T-helper 2 cell treated with Interferon-gamma antibody and Interleukin-4, amounts not matched to agents 5 μg/mL and 100 μg/mL, for 36 hours (primary cell): ENCODE results near the gene ADCY5.

Source experiments
- DNase-seq: peaks from one replicate; pipeline ENCODE4 v3.0.0; 2021; ENCODE audit warnings: low spot score
- H3K27ac Mint-ChIP-seq: one replicate; pipeline ENCODE4 v1.8.0; 2021; ENCODE audit warnings: mild to moderate bottlenecking, mixed read lengths
- H3K27me3 Mint-ChIP-seq: one replicate; pipeline ENCODE4 v1.8.0; 2021; ENCODE audit warnings: low read depth, mixed read lengths
- H3K36me3 Mint-ChIP-seq: one replicate; pipeline ENCODE4 v1.8.0; 2021; ENCODE audit warnings: low read depth, mixed read lengths
- H3K4me1 Mint-ChIP-seq: one replicate; pipeline ENCODE4 v1.8.0; 2021; ENCODE audit warnings: low read depth, mixed read lengths
- H3K4me3 Mint-ChIP-seq: one replicate; pipeline ENCODE4 v1.8.0; 2022; ENCODE audit warnings: mild to moderate bottlenecking, moderate library complexity, mixed read lengths
- H3K9me3 Mint-ChIP-seq: one replicate; pipeline ENCODE4 v1.8.0; 2021; ENCODE audit warnings: mixed read lengths

ADCY5 gene

GRCh38 chr3:123292321-123293310, 156.3 kb downstream of the ADCY5 start:
- no peak for DNase-seq
- H3K27ac Mint-ChIP-seq = no peak overlapping the region
- no peaks in the 10 kb centered on the region for H3K9me3 Mint-ChIP-seq

DNA sequence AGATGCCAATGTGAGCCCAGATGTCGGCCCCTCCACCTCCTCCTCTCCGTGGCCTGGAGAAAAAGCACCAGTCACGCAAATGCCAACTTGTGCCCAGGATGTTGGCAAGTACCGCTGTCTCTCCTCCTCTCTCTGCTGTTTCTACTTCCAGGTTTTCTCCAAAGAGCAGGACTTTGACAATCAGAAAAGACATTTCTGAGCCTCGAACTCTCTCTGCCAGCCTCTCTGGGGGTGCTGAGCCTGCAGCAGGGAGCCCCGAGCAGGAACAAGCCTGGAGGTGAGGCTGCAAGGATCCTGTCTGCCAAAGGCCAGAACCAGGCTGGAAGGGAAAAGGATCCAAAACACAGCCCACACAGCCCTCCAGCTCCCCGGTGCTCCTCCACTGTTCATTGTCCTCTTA, 157.5 kb downstream of the ADCY5 start:
- Mint-ChIP-seq H3K36me3 (no peaks in the 10 kb centered on the region), H3K4me3 (no peak overlapping the region), H3K27me3 (no peaks in the 10 kb centered on the region), H3K4me1 (no peaks in the 10 kb centered on the region), H3K27ac (no peak overlapping the region), H3K9me3 (no peaks in the 10 kb centered on the region)
- no peak for DNase-seq

More at GRCh38 chr3:123292321-123293310, 156.3 kb downstream of the ADCY5 start:
- H3K4me3 Mint-ChIP-seq = no peak overlapping the region
- H3K4me1 Mint-ChIP-seq = no peaks in the 10 kb centered on the region
- no peaks in the 10 kb centered on the region for H3K27me3 Mint-ChIP-seq
- no peaks in the 10 kb centered on the region for H3K36me3 Mint-ChIP-seq

GRCh38 chr3:123290962-123291361, 157.9 kb downstream of the ADCY5 start:
- H3K27ac Mint-ChIP-seq = no peak overlapping the region
- H3K27me3 Mint-ChIP-seq = no peaks in the 10 kb centered on the region
- H3K4me3 Mint-ChIP-seq = no peak overlapping the region
- no peaks in the 10 kb centered on the region for H3K4me1 Mint-ChIP-seq
- no peaks in the 10 kb centered on the region for H3K9me3 Mint-ChIP-seq
- no peaks in the 10 kb centered on the region for H3K36me3 Mint-ChIP-seq
- no peak for DNase-seq

DNA sequence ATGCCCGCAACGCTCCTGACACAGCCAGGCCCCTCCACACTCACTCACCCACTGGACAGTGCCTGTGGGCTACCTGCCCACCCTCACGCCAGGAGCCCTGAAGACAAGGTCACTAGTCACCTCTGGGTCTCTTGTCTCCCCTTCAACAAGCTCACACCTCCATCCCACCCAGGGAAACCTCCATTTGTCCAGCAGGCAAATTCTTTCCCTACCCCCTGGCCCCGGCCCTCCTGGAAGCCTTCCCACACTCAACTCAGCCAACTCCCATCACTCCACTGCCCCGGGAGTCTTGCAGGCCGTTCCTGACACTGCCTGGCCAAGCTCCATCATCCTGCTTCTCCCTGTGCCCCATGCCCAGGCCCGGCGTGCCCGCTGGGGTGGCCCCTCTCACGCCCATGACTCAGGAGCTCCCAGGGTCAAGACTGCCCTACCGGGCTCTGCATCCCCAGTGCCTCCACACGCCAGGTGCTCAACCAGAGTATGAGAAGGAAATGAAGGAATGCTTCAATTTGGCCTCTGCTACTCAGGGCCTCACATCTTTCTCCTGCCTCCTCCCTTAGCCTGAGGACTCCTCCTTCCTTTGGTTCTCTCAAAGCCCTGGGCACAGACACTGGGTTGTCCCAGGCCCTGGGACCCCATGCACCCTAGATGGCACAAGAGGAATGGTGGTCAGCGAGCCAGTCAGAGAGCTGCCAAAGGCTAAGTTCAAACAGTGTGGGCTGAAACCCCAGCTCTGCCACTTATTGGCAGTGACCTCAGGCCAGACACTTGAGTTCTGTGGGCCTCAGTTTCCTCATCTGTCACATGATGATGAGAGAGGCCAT, 158.6 kb downstream of the ADCY5 start:
- Mint-ChIP-seq H3K27ac (no peak overlapping the region), H3K4me3 (no peak overlapping the region), H3K9me3 (no peaks in the 10 kb centered on the region), H3K27me3 (no peaks in the 10 kb centered on the region), H3K36me3 (no peaks in the 10 kb centered on the region), H3K4me1 (no peaks in the 10 kb centered on the region)
- no peak for DNase-seq

GRCh38 chr3:123289391-123290106, 159.3 kb downstream of the ADCY5 start:
- Mint-ChIP-seq H3K9me3 (no peaks in the 10 kb centered on the region), H3K27me3 (no peaks in the 10 kb centered on the region)
- no peak for DNase-seq

DNA sequence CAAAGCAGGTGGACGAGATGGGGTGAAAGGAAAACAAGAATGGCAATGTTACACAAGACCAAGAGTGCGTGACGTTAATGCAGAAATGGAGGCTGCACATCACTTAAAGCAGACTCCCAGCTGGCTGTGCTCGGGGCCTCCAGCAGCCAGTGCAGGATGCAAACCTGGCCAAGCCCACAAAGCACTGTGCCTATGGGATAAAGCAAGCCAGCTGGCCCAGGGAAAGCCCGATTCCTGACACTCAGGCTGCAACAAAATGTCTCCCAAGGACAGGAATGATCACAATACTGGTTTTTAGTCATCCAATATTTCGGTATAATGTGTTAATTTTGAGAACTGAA, 161.0 kb downstream of the ADCY5 start:
- no peak for DNase-seq
- H3K4me3 Mint-ChIP-seq = no peak overlapping the region
- H3K27me3 Mint-ChIP-seq = no peaks in the 10 kb centered on the region

More at GRCh38 chr3:123289391-123290106, 159.3 kb downstream of the ADCY5 start:
- Mint-ChIP-seq H3K36me3 (no peaks in the 10 kb centered on the region), H3K4me3 (no peak overlapping the region), H3K27ac (no peak overlapping the region), H3K4me1 (no peaks in the 10 kb centered on the region)

GRCh38 chr3:123287051-123287961, 161.6 kb downstream of the ADCY5 start:
- no peaks in the 10 kb centered on the region for H3K27me3 Mint-ChIP-seq
- no peak for DNase-seq
- no peak overlapping the region for H3K27ac Mint-ChIP-seq
- H3K4me3 Mint-ChIP-seq = no peak overlapping the region
- H3K36me3 Mint-ChIP-seq = no peaks in the 10 kb centered on the region
- H3K9me3 Mint-ChIP-seq = no peaks in the 10 kb centered on the region
- H3K4me1 Mint-ChIP-seq = no peaks in the 10 kb centered on the region

More for the DNA sequence above, 161.0 kb downstream of the ADCY5 start:
- no peaks in the 10 kb centered on the region for H3K36me3 Mint-ChIP-seq
- no peaks in the 10 kb centered on the region for H3K9me3 Mint-ChIP-seq
- H3K4me1 Mint-ChIP-seq = no peaks in the 10 kb centered on the region
- no peak overlapping the region for H3K27ac Mint-ChIP-seq

- no peaks in the 10 kb centered on the region for H3K27me3 Mint-ChIP-seq
- no peaks in the 10 kb centered on the region for H3K36me3 Mint-ChIP-seq
- H3K4me1 Mint-ChIP-seq = no peaks in the 10 kb centered on the region
- DNase-seq = no peak
- no peaks in the 10 kb centered on the region for H3K9me3 Mint-ChIP-seq
- H3K27ac Mint-ChIP-seq = no peak overlapping the region
- no peak overlapping the region for H3K4me3 Mint-ChIP-seq
Observed at GRCh38 chr3:123286308-123287023, 162.4 kb downstream of the ADCY5 start.

- H3K4me3 Mint-ChIP-seq = no peak overlapping the region
- no peaks in the 10 kb centered on the region for H3K9me3 Mint-ChIP-seq
- H3K4me1 Mint-ChIP-seq = no peaks in the 10 kb centered on the region
- DNase-seq = no peak
- H3K27me3 Mint-ChIP-seq = no peaks in the 10 kb centered on the region
- H3K36me3 Mint-ChIP-seq = no peaks in the 10 kb centered on the region
- no peak overlapping the region for H3K27ac Mint-ChIP-seq
Observed at GRCh38 chr3:123285931-123286307, 163.0 kb downstream of the ADCY5 start.

- DNase-seq = no peak
- no peaks in the 10 kb centered on the region for H3K9me3 Mint-ChIP-seq
- H3K27ac Mint-ChIP-seq = no peak overlapping the region
- H3K36me3 Mint-ChIP-seq = no peaks in the 10 kb centered on the region
- no peaks in the 10 kb centered on the region for H3K4me1 Mint-ChIP-seq
- H3K4me3 Mint-ChIP-seq = no peak overlapping the region
- no peaks in the 10 kb centered on the region for H3K27me3 Mint-ChIP-seq
Observed at GRCh38 chr3:123285479-123285878, 163.4 kb downstream of the ADCY5 start.

- DNase-seq = no peak
- no peaks in the 10 kb centered on the region for H3K4me1 Mint-ChIP-seq
- H3K27ac Mint-ChIP-seq = no peak overlapping the region
- H3K36me3 Mint-ChIP-seq = no peaks in the 10 kb centered on the region
- H3K9me3 Mint-ChIP-seq = no peaks in the 10 kb centered on the region
- no peak overlapping the region for H3K4me3 Mint-ChIP-seq
- no peaks in the 10 kb centered on the region for H3K27me3 Mint-ChIP-seq
Observed at GRCh38 chr3:123285066-123285465, 163.8 kb downstream of the ADCY5 start.

DNA sequence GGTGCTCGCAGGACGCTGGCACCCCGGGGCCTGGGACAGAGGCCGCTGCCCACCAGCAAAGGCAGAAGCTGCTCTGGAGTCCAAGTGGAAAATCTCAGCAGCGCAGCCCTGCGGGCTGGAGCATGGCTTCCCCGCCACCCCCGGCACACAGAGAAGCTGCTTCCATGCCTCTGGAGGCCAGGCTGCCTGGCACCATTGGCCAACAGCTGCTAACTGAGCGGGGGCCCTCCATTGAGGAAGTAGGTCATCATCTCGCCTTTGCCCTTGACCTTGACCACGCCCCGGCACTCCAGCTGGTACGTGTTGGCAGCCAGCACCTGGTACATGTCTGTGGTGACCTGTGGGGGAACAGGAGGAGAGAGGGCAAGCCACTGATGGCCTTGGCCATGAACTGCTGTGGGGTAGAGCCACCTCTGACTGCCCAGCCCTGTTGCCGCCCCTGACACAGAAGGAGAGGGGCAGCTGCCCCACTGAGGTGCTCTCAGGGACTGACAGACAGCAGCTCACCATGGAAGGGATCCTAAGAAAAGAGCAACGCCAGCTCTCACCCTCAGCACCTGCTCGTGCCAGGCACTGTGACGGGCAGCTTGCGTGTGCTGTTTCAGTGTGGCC, 164.4 kb downstream of the ADCY5 start:
- Mint-ChIP-seq H3K4me1 (no peaks in the 10 kb centered on the region), H3K4me3 (no peak overlapping the region), H3K36me3 (no peaks in the 10 kb centered on the region), H3K27me3 (no peaks in the 10 kb centered on the region), H3K9me3 (no peaks in the 10 kb centered on the region), H3K27ac (no peak overlapping the region)
- no peak for DNase-seq
